ACC112 (cell line): ENCODE data around the gene TMEM151B.

Experiments used
- H2AFZ ChIP-seq: fragments of 200-600 bp; sonication (generic); one replicate; pipeline ENCODE4 v1.6.0; 2017; ENCODE audit warnings: antibody characterized with exemption, low read length; ENCODE audit not compliant: unreplicated experiment
- H3K27ac ChIP-seq: fragments of 200-600 bp; sonication (generic); 2 replicates; pipeline ENCODE4 v1.5.1; 2014; ENCODE audit warnings: low read depth, mild to moderate bottlenecking, antibody characterized with exemption, low read length, moderate library complexity
- H3K27me3 ChIP-seq: fragments of 200-600 bp; sonication (generic); 2 replicates; pipeline ENCODE4 v1.6.1; 2014; ENCODE audit warnings: mild to moderate bottlenecking, antibody characterized with exemption, low read length, moderate library complexity, mixed read lengths; ENCODE audit not compliant: insufficient read depth
- H3K36me3 ChIP-seq: fragments of 200-600 bp; sonication (generic); 2 replicates; pipeline ENCODE4 v1.6.1; 2016; ENCODE audit warnings: mild to moderate bottlenecking, antibody characterized with exemption, low read length, moderate library complexity, mixed read lengths; ENCODE audit not compliant: insufficient read depth
- H3K4me1 ChIP-seq: fragments of 200-600 bp; sonication (generic); one replicate; pipeline ENCODE4 v1.6.1; 2016; ENCODE audit warnings: low read length, mixed read lengths; ENCODE audit not compliant: insufficient read depth, unreplicated experiment, control insufficient read depth
- H3K4me3 ChIP-seq: fragments of 200-600 bp; sonication (generic); 2 replicates; pipeline ENCODE4 v1.5.1; 2014; ENCODE audit warnings: mild to moderate bottlenecking, low read depth, low read length
- H3K79me2 ChIP-seq: fragments of 200-600 bp; sonication (generic); one replicate; pipeline ENCODE4 v1.6.0; 2016; ENCODE audit warnings: low read length; ENCODE audit not compliant: control insufficient read depth, unreplicated experiment, insufficient read depth

The TMEM151B gene

DNA sequence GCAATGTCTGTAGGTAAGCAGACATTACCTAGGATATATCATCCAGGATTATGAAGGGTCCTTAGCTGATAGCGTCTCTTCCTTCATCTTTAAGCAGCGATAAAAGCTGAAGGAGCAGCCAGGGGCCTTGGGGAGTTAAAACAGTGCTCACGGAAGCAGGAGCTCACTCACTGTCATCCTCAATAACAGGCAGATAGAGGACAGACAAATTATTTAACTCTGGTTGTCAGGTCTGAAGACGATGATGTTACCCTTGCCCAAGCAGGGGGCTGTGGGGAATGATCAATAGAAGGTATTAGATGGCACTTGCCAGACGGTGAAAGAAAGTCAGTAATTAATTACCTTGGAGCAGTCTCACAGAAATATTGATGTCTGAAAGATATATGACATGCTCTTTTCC is 59.6 kb downstream of the TMEM151B start:
- H2AFZ ChIP-seq: no peak overlapping the region
- H3K4me1 ChIP-seq: no peaks in the 10 kb centered on the region
- H3K27me3 ChIP-seq: peaks cover 49% of the 10 kb centered on the region

DNA sequence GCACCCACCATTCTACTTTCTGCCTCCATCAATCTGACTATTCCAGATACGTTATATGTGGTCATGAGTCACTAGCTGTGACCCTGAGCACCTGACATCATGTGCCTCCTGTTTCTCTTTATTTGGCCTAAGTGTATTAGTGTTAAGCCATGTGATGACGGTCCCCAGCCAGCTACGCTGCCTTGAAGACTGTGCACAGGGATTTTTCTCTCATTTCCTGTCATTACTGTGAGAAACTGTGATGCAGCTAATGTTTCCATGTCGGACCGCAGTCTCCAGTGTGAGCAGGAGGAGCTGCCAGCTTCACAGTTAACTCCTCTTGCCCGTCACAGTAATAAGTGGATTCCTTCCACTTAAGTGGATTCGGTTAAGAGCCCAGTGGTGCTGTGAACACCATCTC is 62.3 kb downstream of the TMEM151B start:
- Histone ChIP-seq H3K27ac (no peak overlapping the region), H3K4me3 (no peak overlapping the region), H2AFZ (no peak overlapping the region), H3K36me3 (no peaks in the 10 kb centered on the region), H3K79me2 (no peaks in the 10 kb centered on the region), H3K27me3 (peaks cover 32% of the 10 kb centered on the region), H3K4me1 (no peaks in the 10 kb centered on the region)

More for the DNA sequence above, 59.6 kb downstream of the TMEM151B start:
- Histone ChIP-seq H3K4me3 (no peak overlapping the region), H3K27ac (no peak overlapping the region), H3K79me2 (no peaks in the 10 kb centered on the region), H3K36me3 (no peaks in the 10 kb centered on the region)

DNA sequence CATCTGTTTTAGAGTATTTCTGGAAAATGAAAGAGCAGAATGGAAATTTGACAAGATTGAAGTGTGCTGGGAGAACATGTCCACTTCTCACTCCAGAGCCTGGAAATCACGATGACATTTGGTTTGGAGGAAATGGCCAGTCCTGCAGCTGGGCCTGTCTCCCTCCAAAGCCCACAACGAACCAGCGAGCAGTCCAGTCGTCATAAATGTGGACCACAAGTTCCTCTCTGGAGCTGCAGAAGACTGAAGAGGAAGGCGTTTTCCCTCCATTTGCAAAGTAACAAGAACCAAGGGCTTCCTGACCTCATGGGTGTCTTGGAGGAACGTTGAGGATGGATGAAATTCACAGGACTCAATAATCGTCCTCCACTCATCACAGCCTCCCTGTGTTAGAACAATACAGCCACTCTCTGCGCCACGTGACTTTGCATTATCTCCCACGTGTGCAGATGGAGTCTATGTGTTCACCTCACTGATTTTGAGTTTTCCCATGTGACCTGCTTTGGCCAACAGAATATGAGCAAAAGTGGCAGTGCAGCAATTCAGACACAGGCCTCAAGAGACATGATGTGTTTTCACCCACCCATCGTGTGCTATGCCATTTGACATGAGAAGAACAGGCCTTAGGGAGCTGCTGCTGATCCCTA is 63.1 kb downstream of the TMEM151B start:
- Histone ChIP-seq H3K36me3 (no peaks in the 10 kb centered on the region), H3K27ac (no peak overlapping the region), H2AFZ (no peak overlapping the region), H3K27me3 (peaks cover 26% of the 10 kb centered on the region), H3K4me1 (no peaks in the 10 kb centered on the region), H3K79me2 (no peaks in the 10 kb centered on the region), H3K4me3 (no peak overlapping the region)

DNA sequence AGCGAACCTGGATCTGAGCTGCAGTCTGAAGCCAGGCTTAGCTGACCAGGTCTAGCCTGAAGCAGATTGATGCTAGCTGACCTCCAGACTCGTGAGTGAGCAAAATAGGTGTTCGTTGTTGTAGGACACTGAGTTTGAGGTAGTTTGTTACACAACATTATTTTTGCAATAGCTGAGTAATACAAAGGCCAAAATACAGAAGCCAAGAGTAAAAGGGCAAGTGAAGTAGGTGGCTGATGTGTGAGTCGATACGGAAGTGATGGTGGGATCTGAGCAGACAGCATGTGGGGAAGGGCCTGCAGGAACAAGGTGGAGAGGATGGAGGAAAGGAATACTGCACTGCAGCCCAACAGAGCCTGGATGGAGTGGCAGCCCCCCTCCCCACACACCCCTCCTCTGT is 63.7 kb downstream of the TMEM151B start:
- no peak overlapping the region for H3K27ac ChIP-seq
- no peak overlapping the region for H2AFZ ChIP-seq
- H3K4me3 ChIP-seq: no peak overlapping the region
- no peaks in the 10 kb centered on the region for H3K36me3 ChIP-seq
- peaks cover 24% of the 10 kb centered on the region for H3K27me3 ChIP-seq
- no peaks in the 10 kb centered on the region for H3K4me1 ChIP-seq
- no peaks in the 10 kb centered on the region for H3K79me2 ChIP-seq

DNA sequence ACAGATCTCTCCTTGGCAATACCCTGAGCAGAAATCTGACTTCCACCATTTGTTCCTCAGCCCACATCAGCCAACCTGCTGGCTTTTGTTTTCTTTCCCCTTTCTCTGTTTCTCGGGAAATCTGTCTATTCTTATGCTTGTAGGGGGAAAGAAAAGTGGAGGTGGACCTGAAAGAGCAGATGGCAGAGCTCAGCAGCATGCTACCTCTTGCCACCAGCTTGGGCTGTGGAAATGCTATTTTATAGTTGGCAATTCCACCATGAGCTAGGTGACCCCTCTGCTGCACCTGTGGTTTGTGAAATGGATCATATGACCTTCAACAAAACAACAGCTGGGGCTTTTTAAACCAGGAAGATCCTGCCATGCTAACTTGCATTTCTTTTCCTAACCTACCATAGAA is 65.4 kb downstream of the TMEM151B start:
- Histone ChIP-seq H3K4me1 (peaks cover 5% of the 10 kb centered on the region), H3K36me3 (no peaks in the 10 kb centered on the region), H3K27me3 (peaks cover 7% of the 10 kb centered on the region), H3K27ac (no peak overlapping the region), H2AFZ (no peak overlapping the region), H3K79me2 (no peaks in the 10 kb centered on the region), H3K4me3 (no peak overlapping the region)

DNA sequence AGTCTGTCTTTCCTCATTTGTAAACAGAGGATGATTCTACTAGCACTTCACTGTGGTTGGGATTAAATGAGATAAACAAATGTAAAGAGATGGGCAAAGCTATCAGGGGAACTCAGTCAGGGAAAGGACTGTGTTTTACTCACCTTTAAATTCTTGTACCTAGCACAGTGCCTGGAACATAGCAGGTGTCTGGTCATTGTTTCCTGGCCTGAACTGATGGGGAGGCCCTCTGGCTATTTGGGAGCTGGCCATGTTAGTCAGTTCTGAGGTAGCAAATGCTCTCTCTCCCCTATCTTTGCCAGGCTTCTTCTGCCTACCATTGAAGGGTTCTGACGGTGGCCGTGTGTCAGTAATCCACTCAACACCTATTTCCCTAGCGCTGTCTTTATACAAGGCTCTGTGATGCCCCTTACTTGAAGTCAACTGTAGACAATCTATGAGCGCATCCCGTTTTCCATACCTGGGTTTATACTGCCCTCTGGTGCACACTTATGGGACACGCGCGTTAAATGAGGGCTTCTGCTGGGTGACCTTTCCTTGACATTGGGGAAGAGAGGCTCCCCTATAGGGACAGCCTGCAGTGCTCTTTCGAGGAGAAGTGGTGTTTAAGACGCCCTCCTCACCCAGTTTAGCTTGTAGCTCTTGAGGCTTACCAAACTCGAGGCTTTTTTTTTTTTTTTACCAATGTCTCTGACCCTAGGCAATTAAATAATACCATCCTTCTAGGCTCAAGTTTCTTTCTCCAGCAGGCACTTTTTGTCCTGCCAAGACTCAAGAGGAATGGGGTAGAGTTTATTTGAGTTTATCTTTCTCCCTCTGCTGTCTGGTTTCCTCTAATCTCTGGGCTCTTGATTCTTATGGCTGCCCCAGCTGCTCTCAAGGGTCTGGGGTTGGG is 68.2 kb downstream of the TMEM151B start:
- Histone ChIP-seq H3K27ac (no peak overlapping the region), H3K4me3 (no peak overlapping the region), H2AFZ (no peak overlapping the region), H3K79me2 (no peaks in the 10 kb centered on the region), H3K4me1 (peaks cover 11% of the 10 kb centered on the region), H3K36me3 (no peaks in the 10 kb centered on the region), H3K27me3 (peaks cover 27% of the 10 kb centered on the region)

DNA sequence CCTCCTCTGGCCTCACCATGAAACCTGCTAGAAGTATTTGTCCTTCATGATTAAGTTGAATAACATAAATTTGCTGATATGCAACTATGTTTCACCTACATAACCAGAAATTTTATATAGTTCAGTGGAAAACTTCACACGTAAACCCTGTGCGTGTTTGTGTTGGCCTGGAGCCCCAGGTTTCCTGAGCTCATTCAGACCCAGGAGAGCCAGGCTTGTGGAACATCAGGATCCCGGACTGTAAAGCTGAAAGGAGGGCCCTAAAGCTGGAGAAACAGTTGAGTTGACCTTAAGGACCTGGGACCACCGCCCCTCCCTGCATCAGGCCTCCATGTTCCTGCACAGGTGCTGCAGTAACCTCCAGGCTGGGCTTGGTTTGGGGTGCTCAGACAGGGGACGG is 69.1 kb downstream of the TMEM151B start:
- H3K27me3 ChIP-seq: peaks cover 32% of the 10 kb centered on the region
- H2AFZ ChIP-seq: no peak overlapping the region
- H3K4me3 ChIP-seq: no peak overlapping the region
- no peaks in the 10 kb centered on the region for H3K79me2 ChIP-seq
- H3K4me1 ChIP-seq: peaks cover 11% of the 10 kb centered on the region
- H3K27ac ChIP-seq: no peak overlapping the region
- no peaks in the 10 kb centered on the region for H3K36me3 ChIP-seq

DNA sequence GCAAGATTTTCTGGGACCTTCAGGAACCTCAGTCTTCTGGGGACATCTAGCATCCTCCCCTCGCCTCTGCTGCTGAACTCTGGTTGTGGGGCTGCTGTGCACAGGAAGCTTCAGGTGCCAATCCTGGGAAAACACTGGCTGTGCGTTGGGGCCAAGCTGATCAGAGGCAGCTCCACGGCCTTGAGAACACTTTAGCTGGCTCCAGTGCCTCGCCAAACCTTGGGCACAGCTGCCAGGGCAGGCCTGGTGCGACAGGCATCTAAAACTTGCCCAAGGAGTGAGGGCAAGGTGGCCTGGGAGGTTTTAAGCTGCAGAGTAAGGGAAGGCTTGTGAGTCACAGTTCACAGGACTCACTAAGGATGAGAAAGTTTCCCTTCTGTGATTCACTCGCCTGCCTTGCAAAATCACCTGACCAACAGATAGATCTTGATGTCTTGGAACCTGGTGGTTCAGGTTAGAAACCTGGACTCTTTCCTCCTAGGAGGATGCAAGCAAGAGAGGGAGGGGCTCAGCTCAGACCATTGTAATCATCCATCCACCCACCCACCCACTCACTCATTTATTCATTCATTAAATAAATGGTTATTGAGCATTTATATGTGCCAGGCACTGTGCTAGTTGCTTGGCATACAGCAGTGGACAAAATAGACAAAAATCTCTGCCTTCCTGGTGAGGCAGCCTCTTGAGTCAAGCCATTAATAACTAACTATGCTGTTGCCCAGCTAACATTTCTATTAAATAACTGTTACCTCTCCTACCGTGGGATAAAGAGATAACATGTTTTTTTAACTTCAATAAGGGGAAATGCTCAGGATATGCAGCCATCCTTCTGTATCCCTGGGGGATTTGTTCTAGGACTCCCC is 69.7 kb downstream of the TMEM151B start:
- H3K79me2 ChIP-seq: no peaks in the 10 kb centered on the region
- H3K4me1 ChIP-seq: peaks cover 11% of the 10 kb centered on the region
- peaks cover 39% of the 10 kb centered on the region for H3K27me3 ChIP-seq
- H3K36me3 ChIP-seq: no peaks in the 10 kb centered on the region
- no peak overlapping the region for H3K4me3 ChIP-seq
- H2AFZ ChIP-seq: no peak overlapping the region
- no peak overlapping the region for H3K27ac ChIP-seq

DNA sequence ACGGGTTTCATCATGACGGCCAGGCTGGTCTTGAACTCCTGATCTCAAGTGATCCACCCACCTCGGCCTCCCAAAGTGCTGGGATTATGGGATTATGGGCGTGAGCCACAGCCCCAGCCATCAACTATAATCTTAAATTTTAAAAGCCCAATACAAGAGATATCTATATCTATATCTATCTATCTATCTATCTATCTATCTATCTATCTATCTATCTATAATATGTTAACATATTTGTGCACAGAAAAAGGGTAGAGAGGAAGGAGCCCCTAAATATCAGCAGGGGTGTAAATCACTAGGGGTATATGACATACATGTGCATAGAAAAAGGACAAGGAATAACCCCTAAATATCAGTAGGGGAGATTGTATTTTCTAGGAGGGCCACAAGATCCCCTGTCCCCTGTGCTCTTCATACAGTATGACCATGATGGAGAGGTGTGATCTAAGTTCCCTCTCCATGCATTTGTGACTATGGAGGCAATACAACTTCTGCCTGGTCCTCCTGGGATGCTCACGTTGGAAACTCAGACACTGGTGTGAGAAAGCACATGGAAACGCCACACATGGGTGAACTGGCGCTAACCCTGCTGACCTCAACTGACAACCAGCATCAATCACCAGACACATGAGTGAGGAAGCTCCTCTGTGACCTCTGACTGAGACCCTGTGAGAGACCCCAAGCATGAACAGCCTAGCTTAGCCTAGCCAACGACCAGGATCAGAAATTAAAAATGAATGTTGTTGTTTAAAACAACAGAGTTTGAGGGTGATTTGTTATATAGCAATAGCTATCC is 71.0 kb downstream of the TMEM151B start:
- Histone ChIP-seq H3K36me3 (no peaks in the 10 kb centered on the region), H3K79me2 (no peaks in the 10 kb centered on the region), H3K27me3 (peaks cover 46% of the 10 kb centered on the region), H3K4me3 (no peak overlapping the region), H3K27ac (no peak overlapping the region), H3K4me1 (peaks cover 11% of the 10 kb centered on the region), H2AFZ (no peak overlapping the region)

DNA sequence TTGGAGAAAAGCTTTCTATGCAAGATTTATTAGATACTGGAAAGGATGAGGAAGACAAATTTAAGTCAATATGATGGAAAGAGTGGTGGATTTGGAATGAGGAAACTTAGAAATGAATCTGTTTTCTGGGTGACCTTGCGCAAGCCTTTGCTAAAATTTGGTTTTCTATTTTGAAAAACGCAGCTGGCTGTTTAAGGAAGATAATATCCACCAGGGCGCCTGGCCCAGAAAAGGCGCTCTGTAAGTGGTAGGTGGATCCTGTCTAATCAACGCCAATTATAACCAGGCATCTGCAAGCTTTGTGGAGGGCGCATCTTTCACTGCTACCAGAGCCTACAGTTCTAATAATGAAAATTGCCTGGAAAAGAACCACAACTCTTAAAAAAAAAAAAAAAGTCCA is 71.8 kb downstream of the TMEM151B start:
- H2AFZ ChIP-seq: peak overlapping the region; percentile 31
- H3K27me3 ChIP-seq: peaks cover 45% of the 10 kb centered on the region
- H3K36me3 ChIP-seq: no peaks in the 10 kb centered on the region
- peak overlapping the region; percentile 63 for H3K4me3 ChIP-seq
- peaks cover 11% of the 10 kb centered on the region for H3K4me1 ChIP-seq
- H3K79me2 ChIP-seq: no peaks in the 10 kb centered on the region
- H3K27ac ChIP-seq: no peak overlapping the region
